GM12872 (cell line): Measurements from ENCODE around the gene FGF2.

Experiments used
- TF ChIP-seq, protein P1 (sequence below): IDR thresholded peaks from 3 replicates; pipeline ENCODE4 v1.5.1; 2011; ENCODE audit warnings: low read depth, mild to moderate bottlenecking, low read length, moderate library complexity; ENCODE audit not compliant: insufficient read depth

Gene FGF2

GRCh38 chr4:122875949-122876348 lies 49.3 kb downstream of the FGF2 start:
- TF ChIP-seq, protein P1, sequence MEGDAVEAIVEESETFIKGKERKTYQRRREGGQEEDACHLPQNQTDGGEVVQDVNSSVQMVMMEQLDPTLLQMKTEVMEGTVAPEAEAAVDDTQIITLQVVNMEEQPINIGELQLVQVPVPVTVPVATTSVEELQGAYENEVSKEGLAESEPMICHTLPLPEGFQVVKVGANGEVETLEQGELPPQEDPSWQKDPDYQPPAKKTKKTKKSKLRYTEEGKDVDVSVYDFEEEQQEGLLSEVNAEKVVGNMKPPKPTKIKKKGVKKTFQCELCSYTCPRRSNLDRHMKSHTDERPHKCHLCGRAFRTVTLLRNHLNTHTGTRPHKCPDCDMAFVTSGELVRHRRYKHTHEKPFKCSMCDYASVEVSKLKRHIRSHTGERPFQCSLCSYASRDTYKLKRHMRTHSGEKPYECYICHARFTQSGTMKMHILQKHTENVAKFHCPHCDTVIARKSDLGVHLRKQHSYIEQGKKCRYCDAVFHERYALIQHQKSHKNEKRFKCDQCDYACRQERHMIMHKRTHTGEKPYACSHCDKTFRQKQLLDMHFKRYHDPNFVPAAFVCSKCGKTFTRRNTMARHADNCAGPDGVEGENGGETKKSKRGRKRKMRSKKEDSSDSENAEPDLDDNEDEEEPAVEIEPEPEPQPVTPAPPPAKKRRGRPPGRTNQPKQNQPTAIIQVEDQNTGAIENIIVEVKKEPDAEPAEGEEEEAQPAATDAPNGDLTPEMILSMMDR = no peak

GRCh38 chr4:122876456-122876855 lies 49.8 kb downstream of the FGF2 start:
- TF ChIP-seq, protein P1 = no peak

DNA sequence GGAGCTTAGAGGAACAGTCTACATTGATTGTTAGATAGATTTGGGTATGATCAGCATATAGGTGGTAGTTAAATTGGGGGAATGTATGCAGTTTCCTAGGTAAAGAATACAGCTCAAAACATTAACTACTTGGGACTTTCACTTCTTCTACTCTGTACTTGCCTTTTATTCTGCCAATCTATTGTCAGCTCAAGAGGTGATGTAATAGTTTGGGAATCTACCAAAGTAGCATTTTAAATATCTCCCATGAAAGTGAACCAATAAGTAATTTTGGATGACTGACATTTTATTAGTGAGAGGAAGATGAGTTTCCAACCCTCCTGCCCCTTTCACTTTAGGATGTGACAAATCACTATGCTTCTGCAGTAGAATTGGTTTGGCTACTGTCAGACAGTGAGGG lies 52.4 kb downstream of the FGF2 start:
- TF ChIP-seq, protein P1 = no peak

- TF ChIP-seq, protein P1 = no peak
Observed at GRCh38 chr4:122882857-122883735, 56.5 kb downstream of the FGF2 start.

GRCh38 chr4:122884499-122884898 lies 57.9 kb downstream of the FGF2 start:
- TF ChIP-seq, protein P1 = no peak

- TF ChIP-seq, protein P1 = no peak
Observed at GRCh38 chr4:122889726-122890125, 63.1 kb downstream of the FGF2 start.

GRCh38 chr4:122890147-122890795 lies 63.6 kb downstream of the FGF2 start:
- TF ChIP-seq, protein P1 = no peak
